ENCODE data around the gene MT4.

DNA sequence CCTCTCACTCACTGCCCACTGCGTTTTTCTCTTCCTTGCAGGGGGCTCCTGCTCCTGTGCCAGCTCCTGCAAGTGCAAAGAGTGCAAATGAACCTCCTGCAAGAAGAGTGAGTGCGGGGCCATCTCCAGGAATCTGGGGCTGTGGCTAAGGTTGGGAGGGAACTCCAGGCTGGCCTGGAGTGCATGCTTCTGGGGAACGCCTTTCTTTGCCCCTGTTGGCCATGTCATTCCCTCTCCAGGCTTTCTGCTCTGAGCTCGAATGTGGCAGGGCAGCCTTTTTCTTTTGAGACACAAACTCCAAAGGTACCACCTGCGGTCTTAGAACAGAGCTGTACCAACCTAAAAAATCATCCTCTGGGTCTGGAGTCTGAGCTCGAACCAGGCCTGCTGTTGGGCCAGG, 53.3 kb downstream of the MT4 start:
- TF ChIP-seq RAD21 (IDR thresholded peaks at IDR 0.05; ENCODE audit: low read depth): no peak
- TF ChIP-seq USF1 (IDR thresholded peaks at IDR 0.05): no peak
- no peak for TF ChIP-seq EP300 (IDR thresholded peaks at IDR 0.05; ENCODE audit: borderline replicate concordance)
- no peak for TF ChIP-seq CREB1 (IDR thresholded peaks at IDR 0.05; ENCODE audit: low read depth)
- no peak for TF ChIP-seq TEAD4 (IDR thresholded peaks at IDR 0.05)
- TF ChIP-seq CEBPB (IDR thresholded peaks at IDR 0.05): no peak
- TF ChIP-seq TAF1 (IDR thresholded peaks at IDR 0.05; ENCODE audit: low read depth): no peak
- TF ChIP-seq YY1 (IDR thresholded peaks at IDR 0.05; ENCODE audit: low read depth): no peak
- TF ChIP-seq EGR1 (IDR thresholded peaks at IDR 0.05): no peak
- TF ChIP-seq REST (IDR thresholded peaks at IDR 0.05; ENCODE audit: low read depth): no peak
